AG04450 (cell line): ENCODE data around the gene COL8A1. TPM values are rescaled to one million over a fixed set of nuclear protein-coding genes. Genes with fewer than 3 reads are reported as not detected.

Experiments used
- CTCF ChIA-PET: fragments of 300-600, 350-600 bp; formaldehyde crosslinking; extraction: SDS; loops from one replicate; lab custom pipeline; 2022; ENCODE audit warnings: antibody characterized with exemption, inconsistent platforms; lab: Charles Lee
- POLR2A ChIA-PET: fragments of 350-600 bp; formaldehyde crosslinking; extraction: SDS; loops from one replicate; lab custom pipeline; 2021; ENCODE audit warnings: antibody characterized with exemption, inconsistent platforms; lab: Yijun Ruan, JAX
- DNase-seq: peaks from one replicate; pipeline ENCODE4 v3.0.0-alpha.2; 2011; ENCODE audit warnings: low read depth, low spot score
- H3K27ac ChIP-seq: one replicate; pipeline ENCODE4 v1.5.1; 2012; ENCODE audit warnings: low read depth, low read length, control low read depth
- H3K27me3 ChIP-seq: one replicate; pipeline ENCODE4 v1.6.0; 2012; ENCODE audit warnings: low read length; ENCODE audit not compliant: control insufficient read depth, insufficient read depth
- H3K4me3 ChIP-seq: 2 replicates; pipeline ENCODE4 v1.5.1; 2011; ENCODE audit warnings: mild to moderate bottlenecking, low read depth, low read length, control low read depth
- H3K9me3 ChIP-seq: 2 replicates; pipeline ENCODE4 v1.5.1; 2012; ENCODE audit warnings: low read length; ENCODE audit not compliant: control insufficient read depth, insufficient read depth
- polyA plus RNA-seq: library from polyadenylated mRNA; depleted of rRNA; stranded (reverse); fragments of >200 nt; gene quantifications from 2 replicates; pipeline ENCODE4 v1.2.3, GENCODE V29; 2011
- TF ChIP-seq, protein P1 (sequence below): IDR thresholded peaks from 2 replicates; pipeline ENCODE4 v1.5.1; 2011; ENCODE audit warnings: low read depth, low read length, control low read depth, inconsistent platforms

Gene COL8A1
- polyA plus RNA-seq, 1 experiment: 101 TPM

DNA sequence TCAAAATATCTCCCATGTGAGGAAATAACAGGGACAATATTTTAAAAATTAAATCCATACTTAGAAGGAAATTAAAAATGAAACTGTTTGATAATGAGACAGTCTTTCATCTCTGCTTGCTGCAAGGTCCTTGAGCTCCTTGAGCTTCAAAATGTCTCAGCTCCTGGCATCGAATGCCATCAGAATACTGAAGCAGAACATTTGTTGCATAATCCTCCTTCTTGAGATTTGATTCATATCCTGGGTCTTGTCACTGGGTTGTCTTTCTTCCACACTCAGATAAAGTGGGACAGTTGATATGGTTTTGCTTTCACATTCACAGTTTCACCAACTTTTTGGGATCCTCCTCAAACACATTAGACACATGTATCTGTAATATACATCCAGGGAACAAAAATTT, 27.8 kb downstream of the COL8A1 start:
- no peak for DNase-seq
- Histone ChIP-seq H3K9me3 (no peaks in the 10 kb centered on the region), H3K4me3 (no peak overlapping the region), H3K27ac (no peak overlapping the region), H3K27me3 (no peaks in the 10 kb centered on the region)
- CTCF ChIA-PET: no interaction called here
- POLR2A ChIA-PET: no interaction called here
- TF ChIP-seq, protein P1, sequence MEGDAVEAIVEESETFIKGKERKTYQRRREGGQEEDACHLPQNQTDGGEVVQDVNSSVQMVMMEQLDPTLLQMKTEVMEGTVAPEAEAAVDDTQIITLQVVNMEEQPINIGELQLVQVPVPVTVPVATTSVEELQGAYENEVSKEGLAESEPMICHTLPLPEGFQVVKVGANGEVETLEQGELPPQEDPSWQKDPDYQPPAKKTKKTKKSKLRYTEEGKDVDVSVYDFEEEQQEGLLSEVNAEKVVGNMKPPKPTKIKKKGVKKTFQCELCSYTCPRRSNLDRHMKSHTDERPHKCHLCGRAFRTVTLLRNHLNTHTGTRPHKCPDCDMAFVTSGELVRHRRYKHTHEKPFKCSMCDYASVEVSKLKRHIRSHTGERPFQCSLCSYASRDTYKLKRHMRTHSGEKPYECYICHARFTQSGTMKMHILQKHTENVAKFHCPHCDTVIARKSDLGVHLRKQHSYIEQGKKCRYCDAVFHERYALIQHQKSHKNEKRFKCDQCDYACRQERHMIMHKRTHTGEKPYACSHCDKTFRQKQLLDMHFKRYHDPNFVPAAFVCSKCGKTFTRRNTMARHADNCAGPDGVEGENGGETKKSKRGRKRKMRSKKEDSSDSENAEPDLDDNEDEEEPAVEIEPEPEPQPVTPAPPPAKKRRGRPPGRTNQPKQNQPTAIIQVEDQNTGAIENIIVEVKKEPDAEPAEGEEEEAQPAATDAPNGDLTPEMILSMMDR: no peak

DNA sequence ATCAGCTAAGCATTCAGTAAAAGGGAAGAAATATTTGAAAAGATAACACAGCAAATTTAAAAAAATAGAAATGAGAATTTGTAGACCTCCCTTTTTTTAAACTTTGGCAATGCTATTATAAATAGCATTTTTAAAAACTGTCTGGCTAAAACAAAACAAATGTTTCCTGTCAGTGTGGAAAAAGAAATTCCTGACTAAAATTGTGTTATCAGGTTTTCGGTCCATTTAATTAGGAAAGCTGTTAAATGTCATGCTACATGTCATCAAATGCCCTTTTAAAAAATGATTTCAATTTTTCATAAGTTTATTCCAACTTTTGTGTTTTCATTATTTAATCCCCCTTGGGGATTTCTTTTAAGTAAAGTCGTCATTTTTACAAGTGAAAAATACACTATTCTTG, 29.6 kb downstream of the COL8A1 start:
- POLR2A ChIA-PET: no interaction called here
- Histone ChIP-seq H3K27me3 (no peaks in the 10 kb centered on the region), H3K4me3 (no peak overlapping the region), H3K9me3 (no peaks in the 10 kb centered on the region), H3K27ac (no peak overlapping the region)
- DNase-seq: no peak
- TF ChIP-seq, protein P1: no peak
- CTCF ChIA-PET: interaction anchor here (0.7 to 1.9 kb wide), 5 partner anchors 12 to 644 kb away, joined by 3 to 12 read pairs (median 4); no protein-coding TSS in a partner anchor

DNA sequence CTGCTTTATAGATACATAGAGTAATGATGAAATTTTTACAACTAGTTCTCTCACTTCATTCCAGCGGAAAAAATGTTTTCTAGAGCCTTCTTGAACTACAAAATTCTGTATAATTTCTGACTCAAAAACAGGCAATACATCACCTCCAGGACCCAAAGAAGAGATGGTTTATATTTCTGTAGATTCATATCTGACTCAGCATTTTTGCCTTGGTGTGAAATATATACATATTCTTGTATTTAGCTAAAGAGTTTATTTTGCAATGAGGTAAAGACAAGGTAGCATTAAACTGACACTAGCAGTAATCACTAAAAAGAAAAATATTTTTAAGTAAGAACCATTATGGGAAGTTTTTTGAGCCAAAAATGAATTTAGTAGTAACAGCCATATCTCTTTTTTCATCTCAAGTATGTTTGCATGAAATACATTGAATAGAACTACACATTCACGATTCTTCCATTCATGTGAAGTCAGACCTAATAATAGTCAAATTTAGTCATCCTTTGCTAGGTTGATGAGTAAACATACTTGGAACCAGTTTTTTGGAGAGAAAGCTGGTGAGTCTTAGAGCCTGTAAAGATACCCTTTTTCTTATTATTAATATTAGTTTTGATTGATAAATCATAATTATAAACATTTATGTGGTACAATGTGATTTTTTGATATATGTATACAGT, 31.6 kb downstream of the COL8A1 start:
- TF ChIP-seq, protein P1: no peak
- Histone ChIP-seq H3K4me3 (no peak overlapping the region), H3K27me3 (no peaks in the 10 kb centered on the region), H3K27ac (peak overlapping the region; percentile 49), H3K9me3 (no peaks in the 10 kb centered on the region)
- POLR2A ChIA-PET: no interaction called here
- CTCF ChIA-PET: interaction anchor here (1.0 kb wide), 1 partner anchor 120 kb away, joined by 3 read pairs; no protein-coding TSS in a partner anchor
- DNase-seq: no peak

DNA sequence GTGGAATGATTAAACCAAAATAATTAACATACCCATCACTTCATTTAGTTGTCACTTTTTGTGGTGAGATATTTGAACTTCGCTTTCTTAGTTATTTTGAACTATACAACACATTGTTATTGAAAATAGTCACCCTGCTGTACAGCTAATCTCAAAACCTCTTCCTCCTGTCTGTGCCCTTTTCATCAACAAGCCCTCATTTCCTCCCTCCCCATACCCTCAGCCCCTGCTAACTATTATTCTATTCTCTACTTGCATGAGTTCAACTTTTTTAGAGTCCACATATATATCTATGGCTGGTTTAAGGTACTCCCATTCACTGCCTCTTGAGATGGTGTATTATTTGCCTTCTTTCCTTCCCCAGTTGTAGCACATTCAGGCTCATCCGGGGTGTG, 32.2 kb downstream of the COL8A1 start:
- ChIA-PET POLR2A (no interaction called here), CTCF (interaction anchor here (1.0 kb wide), 1 partner anchor 119 kb away, joined by 3 read pairs; no protein-coding TSS in a partner anchor)
- TF ChIP-seq, protein P1: no peak

DNA sequence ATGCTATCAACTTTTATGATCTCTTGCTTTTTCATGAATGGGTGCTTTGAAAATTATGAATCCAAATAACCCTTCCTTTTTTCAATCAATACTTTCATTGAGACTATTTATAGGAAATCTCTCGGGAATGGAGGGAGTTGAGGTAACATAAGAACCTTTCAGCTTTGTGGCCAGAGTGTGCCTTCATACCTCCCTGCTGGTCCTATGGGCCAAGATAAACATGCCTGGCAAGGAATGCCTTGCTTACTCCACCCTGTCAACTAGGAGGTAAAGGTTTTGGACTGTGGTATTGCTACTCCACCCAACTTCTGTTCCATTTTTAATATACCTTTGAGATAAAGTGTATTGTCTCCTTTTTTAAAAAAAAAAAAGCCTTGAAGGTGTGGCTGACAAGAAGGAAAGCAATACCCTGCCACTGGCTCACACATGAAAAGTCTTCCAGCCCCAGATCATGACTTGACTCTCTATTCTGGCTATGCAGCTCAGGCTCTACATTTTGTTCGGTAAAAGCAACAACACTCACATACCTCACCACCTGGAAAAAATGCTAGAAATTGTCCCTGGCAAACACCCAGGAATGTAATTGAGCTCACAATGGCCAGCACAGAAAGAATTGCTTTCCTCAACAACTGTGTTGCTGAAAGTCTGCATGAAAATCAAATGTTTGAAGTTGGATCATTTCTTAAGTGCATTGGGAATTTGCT, 35.8 kb downstream of the COL8A1 start:
- POLR2A ChIA-PET: no interaction called here
- H3K4me3 ChIP-seq: no peak overlapping the region
- H3K27ac ChIP-seq: no peak overlapping the region
- no peak for DNase-seq
- CTCF ChIA-PET: interaction anchor here (1.0 kb wide), 1 partner anchor 175 kb away, joined by 4 read pairs; no protein-coding TSS in a partner anchor
- TF ChIP-seq, protein P1: no peak
- no peaks in the 10 kb centered on the region for H3K9me3 ChIP-seq
- no peaks in the 10 kb centered on the region for H3K27me3 ChIP-seq

More for the DNA sequence above, 32.2 kb downstream of the COL8A1 start:
- H3K4me3 ChIP-seq: no peak overlapping the region
- H3K27me3 ChIP-seq: no peaks in the 10 kb centered on the region
- H3K9me3 ChIP-seq: no peaks in the 10 kb centered on the region
- DNase-seq: no peak
- H3K27ac ChIP-seq: no peak overlapping the region
